Peyer's patch (tissue), 4 donors: Measurements from ENCODE around the gene SLC66A2.

ENCODE experiments used
- POLR2A ChIP-seq, 2 donors: fragments of 450-650 bp; IDR thresholded peaks; one replicate each; pipeline ENCODE4 v1.5.1; 2017; ENCODE audit warnings: antibody characterized with exemption in 2 of 2, mild to moderate bottlenecking in 2 of 2, moderate library complexity in 2 of 2
- TF ChIP-seq, protein P1 (sequence below), 6 experiments: fragments of 450-650 bp in 4 of 6; fragments of 200-600 bp in 2 of 6; sonication (generic) in 1 of 6; IDR thresholded peaks; one replicate each; pipeline ENCODE4 v1.5.1; 2017 to 2019; ENCODE audit warnings: antibody characterized with exemption in 6 of 6, mild to moderate bottlenecking in 3 of 6, moderate library complexity in 1 of 6

DNA sequence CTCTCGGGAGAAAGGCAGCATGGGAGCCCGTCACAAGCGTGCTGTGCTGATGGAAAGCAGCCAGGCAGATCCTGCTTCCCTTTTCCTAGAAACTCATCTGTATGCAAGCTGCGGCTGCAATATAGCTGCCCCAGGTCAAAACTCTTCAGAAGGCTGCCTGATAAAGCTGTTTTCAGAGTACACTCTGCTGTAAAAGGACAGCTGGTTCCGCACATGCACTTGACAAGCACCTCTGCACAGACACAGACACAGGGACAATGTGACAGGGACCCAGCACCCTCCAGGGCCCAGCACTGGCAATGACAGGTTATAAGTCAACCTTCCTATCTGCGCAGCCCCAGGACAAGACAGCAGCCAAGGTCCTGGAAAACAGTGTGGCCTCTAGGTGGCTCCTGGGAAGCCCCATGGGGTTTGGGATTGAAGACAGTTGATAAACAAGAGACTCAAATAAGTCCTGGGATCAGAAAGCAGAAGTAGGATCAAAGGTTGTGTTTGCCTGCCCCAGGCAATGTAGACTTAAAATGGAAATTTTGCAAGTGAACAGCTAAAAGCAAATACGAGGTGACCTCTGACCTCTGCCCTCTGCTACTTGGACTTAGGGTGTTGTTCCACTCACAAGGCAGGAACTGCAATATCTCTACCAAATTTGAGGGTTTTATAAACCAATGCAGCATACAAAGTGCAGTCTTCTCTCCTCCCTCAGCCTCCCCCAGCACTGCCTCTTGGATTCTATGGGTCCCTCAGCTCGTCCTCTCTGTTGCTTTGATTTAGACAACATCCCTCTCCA is 16.9 kb downstream of the SLC66A2 start:
- TF ChIP-seq, protein P1, sequence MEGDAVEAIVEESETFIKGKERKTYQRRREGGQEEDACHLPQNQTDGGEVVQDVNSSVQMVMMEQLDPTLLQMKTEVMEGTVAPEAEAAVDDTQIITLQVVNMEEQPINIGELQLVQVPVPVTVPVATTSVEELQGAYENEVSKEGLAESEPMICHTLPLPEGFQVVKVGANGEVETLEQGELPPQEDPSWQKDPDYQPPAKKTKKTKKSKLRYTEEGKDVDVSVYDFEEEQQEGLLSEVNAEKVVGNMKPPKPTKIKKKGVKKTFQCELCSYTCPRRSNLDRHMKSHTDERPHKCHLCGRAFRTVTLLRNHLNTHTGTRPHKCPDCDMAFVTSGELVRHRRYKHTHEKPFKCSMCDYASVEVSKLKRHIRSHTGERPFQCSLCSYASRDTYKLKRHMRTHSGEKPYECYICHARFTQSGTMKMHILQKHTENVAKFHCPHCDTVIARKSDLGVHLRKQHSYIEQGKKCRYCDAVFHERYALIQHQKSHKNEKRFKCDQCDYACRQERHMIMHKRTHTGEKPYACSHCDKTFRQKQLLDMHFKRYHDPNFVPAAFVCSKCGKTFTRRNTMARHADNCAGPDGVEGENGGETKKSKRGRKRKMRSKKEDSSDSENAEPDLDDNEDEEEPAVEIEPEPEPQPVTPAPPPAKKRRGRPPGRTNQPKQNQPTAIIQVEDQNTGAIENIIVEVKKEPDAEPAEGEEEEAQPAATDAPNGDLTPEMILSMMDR (IDR thresholded peaks at IDR 0.05), result peak in 3 of 6 experiments; percentile 39 to 51 (median 42)
- no peak for TF ChIP-seq POLR2A (IDR thresholded peaks at IDR 0.05)
